Brain pericyte (primary cell): Measurements from ENCODE around the gene GTF2A1.
"Not testable (repeated sequence)": the region's sequence is repeated elsewhere in the genome, so short reads cannot be mapped to it uniquely, and the experiment has no call there.

Experiments
- DNase-seq: peaks from one replicate; pipeline ENCODE4 v3.0.0-alpha.2; 2012; ENCODE audit warnings: low read depth, low spot score

GTF2A1 gene

GRCh38 chr14:81231540-81231939 is 10.8 kb upstream of the GTF2A1 start:
- DNase-seq, result no peak

GRCh38 chr14:81224222-81224621 is 3.5 kb upstream of the GTF2A1 start:
- DNase-seq, result no peak

GRCh38 chr14:81223788-81224187 is 3.0 kb upstream of the GTF2A1 start:
- not testable (repeated sequence) for DNase-seq

GRCh38 chr14:81222691-81223090 is 1.9 kb upstream of the GTF2A1 start:
- no peak for DNase-seq

DNA sequence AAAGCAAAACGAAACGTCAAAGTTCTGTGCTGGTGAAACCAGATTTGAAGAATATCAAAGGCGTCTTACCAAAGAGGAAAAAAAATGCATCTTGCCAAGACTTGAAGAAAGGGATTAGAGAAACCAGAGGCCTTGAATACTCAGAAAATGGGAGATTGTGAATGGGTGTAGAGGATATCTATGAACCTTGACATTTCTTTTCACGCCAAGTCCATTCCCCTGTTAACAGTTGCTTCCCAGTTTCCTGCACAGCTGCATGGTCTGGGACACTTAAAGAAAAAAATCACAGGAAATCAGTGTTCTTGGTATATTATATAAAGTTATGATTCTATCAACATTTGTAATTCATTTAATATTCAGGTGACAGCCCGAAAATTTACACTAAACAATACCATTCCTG is 1.4 kb upstream of the GTF2A1 start:
- no peak for DNase-seq

DNA sequence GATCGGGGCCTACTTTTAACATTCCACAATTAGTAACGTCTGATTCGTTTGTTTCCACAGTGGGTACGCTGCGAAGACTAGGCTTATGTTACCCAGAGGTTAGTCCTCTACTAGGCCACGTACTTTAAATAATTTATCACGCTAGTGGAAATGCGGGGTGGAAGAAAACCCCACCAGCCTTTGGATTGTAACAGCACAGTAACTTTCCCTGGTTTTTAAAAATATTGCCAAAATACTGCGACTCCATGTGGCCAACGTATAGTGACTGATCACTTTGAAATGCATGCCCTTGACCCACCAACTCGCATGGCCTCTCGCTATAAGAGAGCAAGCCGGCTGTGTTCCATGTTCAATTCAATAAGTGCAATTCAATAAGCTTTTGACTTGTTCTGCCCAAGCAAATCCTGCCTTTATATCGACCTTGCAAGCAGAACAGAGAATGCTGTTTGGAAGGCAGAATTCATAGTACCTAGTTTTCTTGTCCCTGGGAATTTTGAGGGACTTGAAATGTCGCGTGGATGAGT is 882 bp upstream of the GTF2A1 start:
- no peak for DNase-seq

GRCh38 chr14:81220580-81220829 is 254 bp downstream of the GTF2A1 start:
- no peak for DNase-seq

DNA sequence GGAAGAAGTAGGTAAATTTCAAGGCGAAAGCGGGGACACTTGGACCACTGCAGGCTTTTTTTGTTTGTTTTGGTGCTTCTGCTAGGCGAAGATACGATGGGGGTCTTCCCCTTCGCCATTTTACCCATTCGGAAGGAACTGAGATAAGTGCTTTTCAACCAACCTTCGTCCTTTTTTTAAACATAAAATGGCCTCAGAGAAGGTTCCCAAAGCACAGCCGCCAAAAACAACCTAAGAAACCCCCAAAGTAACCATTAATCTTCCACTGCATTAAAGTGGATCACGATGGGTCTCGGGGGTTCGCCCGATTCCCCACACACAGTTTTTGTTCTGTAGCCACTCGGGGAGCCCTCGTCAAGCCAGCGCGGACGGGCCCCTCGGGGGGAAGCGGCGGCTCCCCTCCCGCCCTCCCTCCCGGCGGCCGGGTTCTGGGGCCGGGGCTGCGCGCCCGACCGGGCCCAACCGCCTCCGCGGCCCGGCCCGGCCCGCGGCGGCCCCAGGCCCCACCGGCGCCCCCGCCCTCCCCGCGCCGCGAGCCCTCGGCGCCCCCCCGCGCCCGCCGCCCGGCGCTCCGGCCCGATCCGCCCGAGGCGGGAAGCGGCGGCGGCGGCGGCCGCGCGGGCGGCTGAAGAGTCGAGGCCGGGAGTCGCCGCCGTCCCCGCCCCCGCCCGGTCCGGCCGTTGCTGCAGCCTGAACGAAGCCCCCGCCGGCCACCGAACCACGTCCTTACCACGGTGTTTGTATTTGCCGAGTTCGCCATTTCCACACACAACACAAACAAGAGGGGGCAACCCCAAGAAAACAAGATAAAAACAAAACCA is 790 bp downstream of the GTF2A1 start:
- DNase-seq, result no peak

- peak; percentile 90 for DNase-seq
Measured at GRCh38 chr14:81219210-81219758, 1.5 kb downstream of the GTF2A1 start.

DNA sequence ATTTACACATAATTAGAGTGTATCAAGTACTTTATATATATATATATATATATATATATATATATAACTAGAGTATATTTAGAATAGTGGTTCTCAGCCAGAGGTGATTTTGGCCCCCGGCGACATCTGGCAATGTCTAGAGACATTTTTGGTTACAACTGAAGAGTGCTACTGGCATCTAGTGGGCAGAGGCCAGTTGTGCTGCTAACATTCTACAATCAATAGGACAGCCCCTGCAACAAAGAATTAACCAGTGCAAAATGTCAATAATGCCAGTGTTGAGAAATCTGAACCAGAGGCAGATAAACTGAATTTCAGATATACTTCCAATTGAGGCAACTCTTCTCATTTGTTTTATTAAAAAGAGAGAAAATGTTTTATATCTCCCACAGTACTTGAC is 8.9 kb downstream of the GTF2A1 start:
- no peak for DNase-seq

GRCh38 chr14:81209167-81209836 is 11.5 kb downstream of the GTF2A1 start:
- no peak for DNase-seq

DNA sequence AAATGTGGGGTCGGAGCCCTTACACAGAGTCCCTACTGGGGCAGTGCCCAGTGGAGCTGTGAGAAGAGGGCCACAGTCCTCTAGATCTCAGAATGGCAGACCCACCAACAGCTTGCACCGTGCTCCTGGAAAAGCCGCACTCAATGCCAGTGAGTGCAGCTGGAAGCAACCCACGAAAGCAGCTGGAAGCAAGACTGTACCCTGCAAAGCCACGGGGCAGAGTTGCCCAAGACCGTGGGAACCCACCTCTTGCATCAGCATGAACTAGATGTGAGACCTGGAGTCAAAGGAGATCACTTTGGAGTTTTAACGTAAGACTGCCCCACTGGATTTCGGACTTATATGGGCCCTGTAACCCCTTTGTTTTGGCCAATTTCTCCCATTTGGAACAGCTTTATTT is 12.3 kb downstream of the GTF2A1 start:
- DNase-seq, result no peak

DNA sequence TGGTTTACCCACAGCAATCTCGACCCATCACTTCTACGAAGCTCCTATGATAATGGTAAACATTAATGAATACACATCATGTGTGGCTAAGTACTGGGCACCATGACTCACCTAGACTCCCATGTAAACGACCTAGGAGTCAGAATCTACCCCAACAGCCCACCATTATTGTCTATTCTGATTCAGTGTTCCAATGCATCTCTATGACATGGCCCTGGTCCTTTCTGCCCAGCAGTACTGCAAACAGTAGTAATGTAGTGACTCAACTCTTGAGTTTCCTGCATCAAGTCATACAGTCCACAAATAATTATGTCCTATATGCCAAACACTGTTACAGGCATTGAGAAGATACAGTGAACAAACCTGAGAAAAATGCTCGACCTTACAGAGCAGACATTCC is 14.6 kb downstream of the GTF2A1 start:
- DNase-seq, result no peak

DNA sequence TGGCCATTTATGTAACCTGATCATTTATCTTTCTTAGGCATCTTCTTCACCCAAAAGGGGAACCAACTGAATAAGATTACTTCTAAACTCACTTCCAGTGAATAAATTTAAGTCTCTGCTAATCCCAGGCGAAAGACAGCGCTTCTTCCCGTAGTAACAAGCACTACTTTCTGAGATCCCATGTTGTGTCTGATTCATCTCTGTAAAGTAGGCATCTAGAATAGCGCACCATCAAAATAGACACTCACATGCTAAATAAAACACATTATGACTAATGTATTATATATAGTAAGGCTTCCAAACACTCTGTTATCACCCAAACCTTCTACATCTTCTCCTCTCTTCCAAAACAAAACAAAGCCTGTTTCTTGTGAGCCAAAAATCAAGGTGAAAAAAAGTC is 15.1 kb downstream of the GTF2A1 start:
- DNase-seq, result no peak

- no peak for DNase-seq
Measured at GRCh38 chr14:81200054-81200453, 20.7 kb downstream of the GTF2A1 start.

DNA sequence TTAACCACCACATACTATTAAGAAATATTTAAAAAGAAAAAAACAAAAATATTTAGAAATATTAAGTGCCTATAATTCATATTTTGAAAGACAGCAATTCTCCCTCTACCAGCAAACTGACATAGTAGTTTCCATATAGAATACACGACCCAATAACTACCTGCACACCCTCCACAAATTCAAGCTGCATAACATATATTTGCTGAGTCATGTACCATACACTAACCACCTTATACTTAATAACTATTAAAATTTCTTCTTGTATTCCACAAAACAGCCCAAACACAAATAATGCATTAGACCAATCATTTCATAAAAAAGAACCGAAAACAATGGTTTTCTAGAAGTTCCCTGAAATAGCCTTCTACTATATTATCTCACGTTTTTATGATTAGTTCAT is 21.7 kb downstream of the GTF2A1 start:
- no peak for DNase-seq

DNA sequence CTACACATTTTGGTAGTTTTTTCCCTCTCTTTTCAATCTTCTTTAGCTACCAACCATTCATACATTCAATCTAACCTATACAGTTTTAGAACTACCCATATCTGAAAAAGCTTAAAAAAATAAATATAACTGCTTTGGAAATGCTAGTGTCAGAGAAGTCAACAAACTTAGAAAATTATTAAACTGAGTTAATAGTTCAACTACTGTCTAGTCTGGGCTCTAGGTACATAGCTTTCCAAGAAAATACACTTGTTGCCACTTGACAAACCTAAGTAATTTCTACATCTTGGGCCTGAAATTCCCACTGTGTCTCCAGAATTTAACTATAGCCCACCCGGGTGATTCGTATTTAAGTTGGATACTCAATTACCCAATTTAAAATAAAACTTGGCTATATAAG is 22.1 kb downstream of the GTF2A1 start:
- no peak for DNase-seq

DNA sequence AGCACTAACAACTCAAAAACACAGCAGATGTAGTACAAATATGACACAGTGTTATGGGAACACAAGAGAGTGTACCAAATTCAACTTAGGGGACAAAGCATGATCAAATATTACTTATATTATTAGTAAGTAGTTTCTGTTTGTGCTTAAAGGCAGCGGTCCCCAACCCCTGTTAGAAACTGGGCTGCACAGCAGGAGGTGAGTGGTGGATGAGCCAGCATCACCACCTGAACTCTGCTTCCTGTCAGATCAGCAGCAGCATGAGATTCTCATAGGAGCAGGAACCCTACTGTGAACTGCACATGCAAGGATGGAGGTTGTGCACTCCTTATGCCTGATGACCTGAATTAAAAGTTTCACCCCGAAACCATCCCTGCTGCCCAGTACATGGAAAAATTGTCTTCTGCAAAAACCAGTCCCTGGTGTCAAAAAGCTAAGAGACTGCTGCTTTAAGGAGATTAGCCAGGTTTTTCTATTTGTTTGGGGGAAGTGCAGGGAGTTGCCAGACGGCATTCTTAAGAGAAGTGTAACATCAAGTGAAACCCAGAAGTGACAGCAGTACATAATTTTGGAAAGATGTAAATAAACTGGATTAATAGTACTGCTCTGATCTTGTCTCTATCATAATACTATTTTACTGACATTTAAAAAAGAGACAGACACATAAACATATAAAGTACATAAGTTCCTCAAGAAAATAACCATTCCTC is 26.7 kb downstream of the GTF2A1 start:
- DNase-seq, result no peak

GRCh38 chr14:81192594-81192993 is 28.2 kb downstream of the GTF2A1 start:
- DNase-seq, result no peak

- DNase-seq, result no peak
Measured at GRCh38 chr14:81187832-81188522, 32.8 kb downstream of the GTF2A1 start.

DNA sequence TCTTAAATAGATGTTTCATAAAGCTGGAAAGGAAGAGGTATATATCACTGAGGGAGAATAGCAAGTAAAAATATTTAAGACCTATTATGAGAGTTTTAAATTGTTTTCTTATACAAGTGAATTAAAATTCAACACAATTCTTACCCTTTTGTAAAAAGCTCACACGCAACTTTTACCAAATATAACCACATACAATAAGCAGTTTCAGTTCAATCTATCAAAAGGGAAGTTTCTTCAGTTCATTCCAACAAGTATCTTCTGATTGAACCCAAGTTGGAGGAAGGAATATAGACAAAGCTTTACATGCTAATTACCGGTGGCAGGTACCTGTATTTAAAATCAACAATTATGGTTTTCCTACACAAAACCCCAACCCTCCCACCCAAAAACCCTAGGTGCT is 41.1 kb downstream of the GTF2A1 start:
- no peak for DNase-seq

- no peak for DNase-seq
Measured at GRCh38 chr14:81178063-81178462, 42.7 kb downstream of the GTF2A1 start.
